HCT116 (cell line): ENCODE data around the gene NAGPA.

ENCODE experiments used
- CBX3 ChIP-seq: IDR thresholded peaks from 2 replicates; pipeline ENCODE4 v1.6.1; 2012; ENCODE audit warnings: low read depth
- CEBPB ChIP-seq: IDR thresholded peaks from 2 replicates; pipeline ENCODE4 v1.6.1; 2012; ENCODE audit warnings: low read depth
- CTCF ChIP-seq, 3 experiments: fragments of 200-600 bp in 1 of 3; sonication (generic) in 1 of 3; IDR thresholded peaks in 2 of 3; conservative IDR thresholded peaks in 1 of 3; 2 replicates each; pipeline ENCODE4 v1.5.1; 2012 to 2017; ENCODE audit warnings: low read depth in 2 of 3, low read length in 2 of 3, antibody characterized with exemption in 1 of 3, borderline replicate concordance in 1 of 3, control low read depth in 1 of 3, mild to moderate bottlenecking in 1 of 3, mixed read lengths in 1 of 3, mixed run types in 1 of 3, moderate library complexity in 1 of 3; ENCODE audit not compliant: insufficient read depth in 1 of 3
- EZH2 ChIP-seq: fragments of 200-600 bp; sonication (generic); IDR thresholded peaks from 2 replicates; pipeline ENCODE4 v1.6.1; 2017; ENCODE audit warnings: antibody characterized with exemption, mixed run types
- JUND ChIP-seq: IDR thresholded peaks from 2 replicates; pipeline ENCODE4 v1.6.1; 2012
- POLR2AphosphoS5 ChIP-seq: IDR thresholded peaks from 2 replicates; pipeline ENCODE4 v1.6.1; 2011; ENCODE audit warnings: mild to moderate bottlenecking, low read depth, low read length, moderate library complexity
- REST ChIP-seq: IDR thresholded peaks from 2 replicates; pipeline ENCODE4 v1.6.1; 2012; ENCODE audit warnings: low read depth
- SP1 ChIP-seq: IDR thresholded peaks from 2 replicates; pipeline ENCODE4 v1.6.1; 2012; ENCODE audit warnings: low read depth
- TCF7L2 ChIP-seq: IDR thresholded peaks from 2 replicates; pipeline ENCODE4 v1.7.0; 2011; ENCODE audit warnings: borderline replicate concordance, inconsistent platforms; ENCODE audit not compliant: insufficient read depth, insufficient read length; ENCODE audit errors: extremely low read depth
- YY1 ChIP-seq: IDR thresholded peaks from 2 replicates; pipeline ENCODE4 v1.6.1; 2011; ENCODE audit warnings: low read length, low read depth, moderate library complexity, mild to moderate bottlenecking; ENCODE audit not compliant: insufficient replicate concordance; ENCODE audit errors: extremely low read depth
- ZNF274 ChIP-seq: fragments of 200-500 bp; sonication (Bioruptor generic); IDR thresholded peaks from 2 replicates; pipeline ENCODE4 v1.6.1; 2014; ENCODE audit warnings: mild to moderate bottlenecking, low read depth, low read length, inconsistent platforms

GRCh38 chr16:5027575-5028235, 6.0 kb downstream of the NAGPA start:
- no peak for TF ChIP-seq CTCF (IDR thresholded peaks at IDR 0.05 in 2 of 3, conservative IDR thresholded peaks at IDR 0.05 in 1 of 3; ENCODE audit: borderline replicate concordance in 1 of 3, insufficient read depth in 1 of 3, low read depth in 2 of 3, low read length in 2 of 3)
- no peak for TF ChIP-seq YY1
- TF ChIP-seq ZNF274: no peak
- TF ChIP-seq EZH2: no peak
- no peak for TF ChIP-seq POLR2AphosphoS5
- TF ChIP-seq REST: no peak
- TF ChIP-seq CEBPB: no peak
- TF ChIP-seq SP1: no peak
- no peak for TF ChIP-seq JUND
- TF ChIP-seq TCF7L2: no peak
- TF ChIP-seq CBX3: no peak
